Measurements from ENCODE around the gene RPS6KA3.
"Not testable (repeated sequence)": the region's sequence is repeated elsewhere in the genome, so short reads cannot be mapped to it uniquely, and the experiment has no call there.

RPS6KA3 gene

DNA sequence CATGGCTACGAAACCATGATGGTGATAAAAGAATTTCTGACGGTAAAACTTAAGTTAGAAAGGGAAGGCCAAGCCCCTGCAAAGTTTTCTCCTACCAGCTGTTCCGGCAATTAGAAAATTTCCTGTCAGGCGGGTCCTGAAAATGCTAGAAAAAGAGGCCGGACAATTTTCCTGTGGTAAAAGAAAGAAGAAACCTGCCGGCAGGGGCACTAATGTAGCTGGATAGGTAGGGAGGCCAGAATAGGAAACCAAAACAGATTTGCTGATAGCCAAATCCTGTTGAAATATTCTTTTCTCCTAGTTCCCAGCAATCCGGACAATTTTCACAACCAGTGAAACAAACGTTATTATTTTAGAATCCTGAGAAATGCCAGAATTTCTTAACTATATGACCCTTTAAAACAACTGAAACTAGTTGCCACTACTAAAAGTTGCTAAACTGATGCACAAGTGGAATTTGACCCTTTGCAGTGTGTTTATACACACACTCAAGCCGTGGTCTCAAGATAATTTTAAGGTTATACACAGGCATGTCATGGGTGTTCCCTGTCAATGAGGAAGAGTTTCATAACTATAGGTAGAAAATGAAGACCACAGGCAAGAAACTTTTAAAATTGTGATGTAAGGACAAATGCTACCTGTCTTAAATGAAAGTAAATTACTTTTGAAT is 47.7 kb downstream of the RPS6KA3 start:
- no peak for DNase-seq (ENCODE audit: low read depth in 2 of 2)

DNA sequence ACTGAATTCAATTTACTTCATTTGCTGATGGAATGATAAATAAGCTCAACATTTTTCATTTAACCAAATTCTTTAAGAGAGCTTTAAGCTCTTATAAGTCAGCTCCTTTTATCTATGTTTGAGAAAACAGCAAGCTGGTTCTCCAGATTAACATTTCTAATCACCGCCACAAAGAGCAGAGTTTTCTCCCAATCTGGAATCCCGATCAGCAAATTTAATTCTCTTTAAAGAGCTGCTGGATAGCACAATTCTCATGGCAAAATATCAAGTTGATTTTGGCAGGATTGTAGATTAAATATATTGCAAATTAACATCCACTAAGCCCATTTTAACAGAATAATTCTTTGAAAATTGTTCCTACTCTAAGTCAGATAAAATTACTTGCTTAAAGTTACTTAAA is 48.8 kb downstream of the RPS6KA3 start:
- no peak for DNase-seq (ENCODE audit: low read depth in 2 of 2)

DNA sequence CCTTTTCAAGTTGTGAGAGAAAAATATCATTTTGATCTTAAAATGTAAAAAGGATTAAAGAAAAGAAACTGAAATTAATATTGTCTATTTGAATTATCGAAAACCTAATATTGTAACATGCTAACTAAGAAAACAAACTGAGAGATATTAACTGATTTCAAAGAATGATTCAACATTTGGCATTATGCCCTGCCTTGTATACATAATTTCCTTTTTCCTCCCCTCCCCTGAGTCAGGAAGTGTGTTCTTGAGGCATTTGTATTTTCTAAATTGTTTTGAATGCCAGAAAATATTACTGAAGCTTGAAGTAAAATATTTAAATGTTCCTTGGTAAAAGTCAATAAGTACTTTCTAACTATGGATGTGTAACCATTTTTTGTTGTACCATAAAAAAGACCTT is 49.4 kb downstream of the RPS6KA3 start:
- no peak for DNase-seq (ENCODE audit: low read depth in 2 of 2)

DNA sequence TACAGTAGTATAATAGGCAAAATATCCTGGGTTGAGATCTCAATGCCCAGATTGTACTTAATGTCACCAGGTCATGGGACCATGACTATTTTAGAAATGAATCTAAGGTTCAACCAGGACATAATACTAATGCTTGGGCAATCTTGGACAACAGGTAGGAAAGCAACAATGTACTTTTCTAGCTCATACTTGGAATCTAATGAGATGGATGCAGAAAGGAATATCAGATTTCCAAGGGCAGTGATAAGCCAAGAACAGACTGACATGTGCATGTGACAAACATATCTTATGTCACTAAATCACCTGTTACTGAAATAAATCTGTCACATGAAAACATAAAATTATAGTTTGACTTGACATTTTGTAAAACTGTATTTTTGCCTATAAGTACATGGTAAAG is 51.1 kb downstream of the RPS6KA3 start:
- no peak for DNase-seq (ENCODE audit: low read depth in 2 of 2)

DNA sequence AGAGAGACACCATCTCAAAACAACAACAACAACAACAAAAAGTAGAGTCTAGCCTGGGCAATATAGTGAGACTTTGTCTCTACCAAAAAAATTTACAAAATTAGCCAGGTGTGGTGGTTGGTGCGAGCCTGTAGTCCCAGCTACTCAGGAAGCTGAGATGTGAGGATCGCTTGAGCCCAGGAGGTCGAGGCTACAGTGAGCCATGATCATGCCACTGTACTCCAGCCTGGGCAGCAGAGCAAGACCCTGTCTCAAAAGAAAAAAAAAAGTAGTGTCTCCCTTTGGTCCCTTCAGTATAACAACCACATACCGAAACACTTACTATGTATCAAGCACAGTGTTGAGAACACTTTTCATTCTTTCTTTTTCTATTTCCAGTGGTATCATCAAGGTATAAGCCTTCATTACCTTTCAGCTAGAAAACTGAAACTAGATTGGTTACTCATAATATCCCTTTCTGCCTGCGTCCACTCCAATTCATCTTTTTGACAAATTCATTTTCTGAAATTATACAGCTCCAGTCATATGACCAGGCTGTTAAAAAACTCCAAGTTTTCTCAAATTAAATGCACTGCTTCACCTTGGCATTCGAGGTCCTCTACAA is 54.1 kb downstream of the RPS6KA3 start:
- DNase-seq (ENCODE audit: low read depth in 2 of 2): no peak

DNA sequence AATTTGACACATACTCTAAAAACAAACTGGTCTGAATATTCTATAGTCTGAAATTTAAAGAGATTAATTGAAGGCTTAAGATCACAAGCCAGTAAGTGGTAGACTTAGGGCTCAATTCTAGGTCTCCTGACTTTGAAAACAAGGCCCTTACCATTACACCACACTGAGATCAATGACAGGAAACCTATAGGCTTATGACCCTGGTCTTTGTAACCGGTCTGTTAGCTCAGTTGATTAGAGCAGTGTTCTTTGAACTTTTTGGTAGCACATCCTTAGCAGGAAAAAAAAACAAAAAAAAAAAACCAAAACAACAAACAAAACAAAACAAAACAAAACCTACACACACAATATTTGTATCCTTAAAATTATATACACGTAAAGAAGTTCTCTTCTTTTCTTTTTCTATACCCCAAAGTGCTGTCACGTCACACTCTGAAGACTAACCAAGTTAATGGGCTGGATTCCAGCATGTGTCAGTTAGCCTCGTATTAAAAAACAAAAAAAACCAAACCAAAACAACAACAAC is 55.4 kb downstream of the RPS6KA3 start:
- DNase-seq (ENCODE audit: low read depth in 2 of 2): no peak

DNA sequence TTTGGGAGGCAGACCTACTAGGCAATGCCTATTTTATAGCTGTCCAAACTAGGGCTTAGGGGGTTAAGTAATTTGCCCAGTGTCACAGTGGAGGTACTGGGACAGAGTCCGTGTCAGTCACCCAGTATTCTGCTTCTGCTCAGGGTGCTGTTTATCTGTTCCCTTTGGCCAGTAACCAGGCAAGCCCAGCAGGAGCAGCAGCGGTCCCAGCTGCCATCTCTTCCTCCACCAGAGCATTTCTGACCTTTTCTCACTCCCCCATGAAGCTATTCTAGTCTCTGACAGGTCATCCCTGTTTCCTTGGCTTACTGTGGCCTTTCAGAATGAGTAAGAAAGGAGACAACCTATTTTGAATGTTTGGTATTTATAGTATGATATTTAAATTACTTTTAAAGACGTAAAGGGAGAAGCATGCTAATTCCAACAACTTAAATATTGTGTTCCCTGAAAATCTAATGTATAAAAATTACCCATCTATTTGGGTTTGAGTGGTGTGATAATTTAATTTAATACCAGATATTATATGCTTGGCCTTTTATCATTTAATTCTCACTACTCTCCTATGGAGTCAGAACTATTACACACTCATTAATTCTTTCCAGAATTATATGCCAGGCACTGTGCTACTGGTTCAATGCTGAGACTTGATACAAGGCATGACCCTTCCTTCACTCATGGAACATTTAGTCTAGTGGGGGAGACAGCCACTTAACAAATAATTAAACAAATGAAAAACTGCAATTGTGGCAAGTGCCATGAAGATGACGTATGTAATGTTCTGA is 60.6 kb downstream of the RPS6KA3 start:
- DNase-seq (ENCODE audit: low read depth in 2 of 2): no peak

DNA sequence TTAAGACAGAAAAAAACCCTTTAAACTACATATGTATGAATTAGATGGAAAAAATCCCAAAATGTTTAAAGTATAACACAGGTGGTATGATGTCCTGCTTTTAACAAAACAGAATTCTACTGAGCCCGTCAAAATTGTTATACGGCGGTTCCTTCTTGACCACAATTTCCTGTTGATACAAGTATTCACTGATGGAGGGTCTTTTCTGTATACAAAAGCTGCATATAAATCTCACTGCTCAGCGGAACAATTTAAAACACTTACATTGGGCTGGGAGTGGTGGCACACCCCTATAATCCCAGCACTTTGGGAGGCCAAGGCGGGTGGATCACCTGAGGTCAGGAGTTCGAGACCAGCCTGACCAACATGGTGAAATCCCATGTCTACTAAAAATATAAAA is 62.4 kb downstream of the RPS6KA3 start:
- DNase-seq (ENCODE audit: low read depth in 2 of 2): no peak

DNA sequence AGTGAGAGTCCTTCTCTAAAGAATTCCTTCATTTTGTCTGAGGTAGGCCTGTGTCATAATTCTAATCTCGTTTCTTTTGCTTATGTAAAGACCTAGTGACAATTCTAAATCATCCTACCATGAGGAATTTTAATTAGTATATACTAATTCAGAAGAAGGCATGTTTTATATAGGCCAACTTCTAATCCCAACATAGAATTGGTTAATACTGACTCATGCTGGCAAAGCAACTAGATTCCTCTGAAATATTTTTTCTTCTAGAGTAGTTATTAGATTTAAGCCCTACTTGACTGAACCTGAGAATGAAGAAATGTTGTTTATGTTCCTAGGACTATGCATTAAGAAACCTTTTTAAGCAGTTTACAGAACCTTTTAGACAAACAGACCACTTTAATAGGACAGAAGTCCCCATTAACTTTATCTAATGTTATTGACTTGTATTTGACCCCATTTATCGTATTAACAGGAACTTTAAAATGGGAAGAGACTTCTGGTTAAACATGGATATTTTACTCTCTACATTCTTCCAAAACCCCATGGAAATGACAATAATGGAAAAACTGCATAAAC is 69.0 kb downstream of the RPS6KA3 start:
- DNase-seq (ENCODE audit: low read depth in 2 of 2): no peak

DNA sequence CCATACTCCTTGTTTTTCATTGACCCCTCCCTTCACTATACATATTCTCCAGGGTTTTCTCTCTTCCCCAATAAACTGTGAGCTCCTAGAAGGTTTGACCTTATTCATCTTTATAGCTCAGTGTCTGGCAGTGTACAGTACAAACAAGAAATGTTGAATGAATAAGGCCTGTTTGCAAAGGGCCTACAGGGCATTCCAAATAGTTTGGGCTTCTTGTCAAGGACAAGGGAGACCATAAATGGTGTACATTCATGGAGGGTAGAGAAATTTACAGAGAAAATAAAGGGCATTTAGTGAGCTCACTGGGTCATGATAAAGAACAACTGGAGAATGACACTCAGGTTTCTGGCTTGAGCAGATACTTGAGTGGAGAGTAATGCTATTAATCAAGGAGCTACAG is 77.5 kb downstream of the RPS6KA3 start:
- no peak for DNase-seq (ENCODE audit: low read depth in 2 of 2)

DNA sequence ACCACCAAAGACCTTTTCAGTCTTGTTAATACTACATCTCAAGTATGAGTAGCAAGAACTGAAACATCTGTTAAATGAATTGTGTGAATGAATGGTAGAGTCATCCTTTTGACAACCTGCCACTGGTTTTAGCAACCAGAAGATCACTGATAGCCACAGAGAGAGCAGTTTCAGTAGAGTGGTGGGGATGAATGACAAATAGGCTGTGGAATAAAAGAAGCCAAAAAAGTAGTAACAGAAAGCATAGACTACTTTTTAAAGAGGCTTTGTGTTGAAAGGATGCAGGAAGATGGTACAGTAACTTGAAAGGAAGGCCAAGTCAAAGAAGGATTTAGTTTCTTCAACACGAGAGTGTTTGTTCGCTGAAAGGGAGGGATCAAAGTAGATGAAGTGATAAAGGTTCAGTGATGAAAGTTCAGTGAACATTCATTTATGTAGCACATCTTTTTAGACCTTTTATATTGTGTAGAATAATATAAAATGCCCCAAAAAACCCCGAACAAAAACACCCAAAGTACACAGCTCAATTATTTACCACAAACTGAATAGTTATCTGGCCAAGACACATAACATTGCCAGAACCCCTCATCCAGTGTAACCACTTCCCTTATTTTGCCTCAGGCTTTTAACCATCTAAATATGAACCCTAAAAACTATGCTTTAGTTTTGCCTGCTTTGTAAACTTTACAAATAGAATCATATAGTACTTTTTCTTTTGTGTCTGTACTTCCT is 84.9 kb downstream of the RPS6KA3 start:
- DNase-seq (ENCODE audit: low read depth in 2 of 2): no peak

DNA sequence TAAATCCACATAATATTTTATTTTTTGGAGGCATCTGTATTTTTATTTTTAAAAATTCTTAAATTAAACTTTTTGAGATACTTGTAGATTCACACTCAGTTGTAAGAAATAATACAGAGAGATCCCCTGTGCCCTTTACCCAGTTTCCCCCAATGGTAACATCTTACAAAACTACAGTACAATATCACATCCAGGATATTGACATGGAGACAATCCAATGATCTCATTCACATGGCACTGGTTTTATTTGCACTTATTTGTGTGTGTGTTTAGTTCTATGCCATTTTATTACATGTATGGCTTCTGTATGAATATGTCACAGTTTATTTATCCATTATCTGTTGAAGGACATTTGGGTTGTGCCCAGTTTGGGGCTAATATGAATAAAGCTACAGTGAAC is 89.6 kb downstream of the RPS6KA3 start:
- no peak for DNase-seq (ENCODE audit: low read depth in 2 of 2)

DNA sequence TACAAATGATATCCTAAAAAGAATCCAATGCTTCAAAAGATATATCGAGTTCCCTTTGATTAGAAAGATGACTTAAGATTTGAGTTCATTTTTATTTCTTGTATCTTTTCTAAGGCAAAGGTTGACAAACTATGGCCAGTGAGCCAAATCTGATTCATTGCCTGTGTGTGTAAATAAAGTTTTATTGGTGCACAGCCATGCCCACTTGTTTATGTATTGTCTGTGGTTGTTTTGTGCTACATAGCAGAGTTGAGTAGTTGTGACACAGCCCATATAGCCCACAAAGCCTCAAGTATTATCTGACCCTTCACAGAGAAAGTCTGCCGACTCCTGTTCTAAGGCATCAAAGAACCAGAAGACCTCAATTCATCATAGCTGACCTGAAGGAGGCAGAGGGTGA is 92.9 kb downstream of the RPS6KA3 start:
- no peak for DNase-seq (ENCODE audit: low read depth in 2 of 2)

DNA sequence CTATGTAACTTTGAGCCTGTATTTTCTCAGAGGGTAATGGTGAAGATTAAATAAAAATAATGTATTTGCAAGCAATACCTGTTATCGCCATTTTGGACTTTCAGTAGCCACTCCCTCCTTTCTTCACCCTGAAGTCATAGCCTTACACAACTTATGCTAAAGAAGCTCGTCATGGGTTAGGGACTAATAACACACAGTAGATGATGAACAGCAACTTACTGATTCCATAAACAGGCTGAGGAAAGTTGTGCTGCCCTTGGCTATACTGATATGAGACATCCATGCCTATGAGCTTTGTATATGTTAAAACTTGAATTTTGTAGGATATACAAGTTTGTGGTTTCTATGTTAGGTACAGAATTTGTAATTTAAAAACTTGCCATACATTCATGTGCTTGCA is 93.4 kb downstream of the RPS6KA3 start:
- DNase-seq (ENCODE audit: low read depth in 2 of 2): no peak

DNA sequence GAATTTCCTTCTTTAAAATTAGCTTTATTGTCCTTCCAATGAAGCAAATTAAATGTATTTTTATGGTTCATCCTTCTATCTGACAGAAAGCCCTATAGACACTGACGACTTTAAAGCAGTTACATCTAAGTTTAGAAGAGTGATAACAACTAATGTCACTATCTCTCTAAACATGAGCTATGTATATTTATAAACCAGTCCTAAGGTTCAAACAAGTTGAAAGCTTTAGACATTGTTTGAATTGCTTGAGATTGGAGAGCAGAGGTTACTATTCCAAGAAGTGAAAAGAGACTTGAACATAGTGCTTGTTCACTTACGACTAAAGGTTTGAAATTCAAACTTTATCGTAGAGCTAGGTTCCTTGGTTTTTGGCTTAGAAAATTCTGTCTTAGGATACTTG is 94.8 kb downstream of the RPS6KA3 start:
- DNase-seq (ENCODE audit: low read depth in 2 of 2): no peak

DNA sequence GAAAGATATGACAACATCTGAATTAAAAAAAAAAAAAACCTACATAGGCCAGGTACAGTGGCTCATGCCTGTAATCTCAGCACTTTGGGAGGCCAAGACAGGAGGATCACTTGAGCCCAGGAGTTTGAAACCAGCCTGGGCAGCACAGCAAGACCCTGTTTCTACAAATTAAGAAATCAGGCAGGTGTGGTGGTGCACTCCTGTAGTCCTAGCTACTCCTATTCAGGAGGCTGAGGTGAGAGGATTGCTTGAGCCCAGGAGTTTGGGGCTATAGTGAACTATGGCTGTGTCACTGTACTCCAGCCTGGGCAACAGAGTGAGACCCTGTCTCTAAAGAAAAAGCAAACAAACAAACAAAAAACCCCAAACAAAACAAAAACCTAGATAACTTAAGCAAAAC is 104.2 kb downstream of the RPS6KA3 start:
- not testable (repeated sequence) for DNase-seq (ENCODE audit: low read depth in 2 of 2)

DNA sequence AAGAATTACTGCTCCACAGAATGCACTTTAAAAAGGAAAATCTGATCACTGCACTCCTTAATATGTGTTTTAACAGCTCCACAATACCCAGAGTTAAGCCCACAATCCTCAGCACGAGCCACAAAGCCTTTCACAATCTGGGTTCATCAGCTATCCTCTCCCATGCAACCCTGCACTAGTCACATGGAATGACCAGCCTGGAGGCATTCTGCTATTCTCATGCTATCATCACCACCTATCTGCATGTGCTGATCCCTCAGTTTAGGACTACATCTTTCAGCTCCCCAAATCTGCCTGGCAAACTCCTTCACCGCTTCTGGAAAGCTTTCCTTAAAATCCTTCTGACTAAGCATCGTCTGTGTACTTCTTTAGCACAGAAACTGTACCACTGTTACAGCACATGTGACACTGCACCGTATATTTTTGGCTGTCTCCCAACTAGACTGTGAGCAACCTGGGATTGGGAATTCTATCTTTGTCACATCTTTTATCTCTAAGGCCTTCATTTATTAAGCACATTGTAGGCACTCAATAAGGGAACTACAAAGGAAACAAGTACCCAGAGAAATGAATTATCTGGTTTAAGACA is 106.8 kb downstream of the RPS6KA3 start:
- no peak for DNase-seq (ENCODE audit: low read depth in 2 of 2)

DNA sequence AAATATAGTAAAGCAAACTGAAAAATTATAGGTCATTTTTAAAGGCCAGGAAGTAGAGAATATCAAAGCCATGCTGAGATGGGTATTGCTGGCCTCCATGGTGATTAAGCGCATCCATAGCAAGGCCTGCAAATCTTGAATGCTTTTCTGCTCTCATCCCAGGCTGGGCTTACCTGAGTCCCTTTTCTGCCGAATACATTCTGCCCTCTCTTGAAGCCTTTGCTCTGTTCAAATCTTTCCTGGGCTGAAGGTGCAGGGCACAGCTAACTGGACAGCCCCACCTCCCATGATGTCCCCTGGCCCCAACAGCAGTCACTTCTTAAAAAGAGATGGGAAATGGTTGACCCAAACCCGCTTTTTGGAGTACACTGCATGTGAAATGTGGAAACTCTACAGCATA is 115.0 kb downstream of the RPS6KA3 start:
- no peak for DNase-seq (ENCODE audit: low read depth in 2 of 2)

DNA sequence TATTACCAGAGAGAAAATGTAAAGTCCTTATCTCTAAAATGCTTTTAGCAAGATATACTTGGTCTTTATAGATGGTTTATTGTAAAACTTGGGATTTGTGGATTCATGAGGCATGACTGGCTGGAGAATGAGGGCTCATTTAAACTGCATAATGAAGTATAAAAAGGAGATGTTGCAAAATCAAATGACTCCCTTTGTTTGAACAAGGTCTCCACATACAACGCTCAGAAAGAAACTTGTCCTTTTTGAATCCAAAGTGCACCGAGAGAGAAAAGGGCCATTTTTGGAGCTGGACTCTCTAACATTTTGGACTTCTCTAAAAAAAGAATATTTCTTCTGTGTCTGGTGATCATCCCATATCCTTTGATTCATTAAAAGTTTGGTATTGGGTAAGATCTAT is 117.4 kb downstream of the RPS6KA3 start:
- DNase-seq (ENCODE audit: low read depth in 2 of 2): no peak

DNA sequence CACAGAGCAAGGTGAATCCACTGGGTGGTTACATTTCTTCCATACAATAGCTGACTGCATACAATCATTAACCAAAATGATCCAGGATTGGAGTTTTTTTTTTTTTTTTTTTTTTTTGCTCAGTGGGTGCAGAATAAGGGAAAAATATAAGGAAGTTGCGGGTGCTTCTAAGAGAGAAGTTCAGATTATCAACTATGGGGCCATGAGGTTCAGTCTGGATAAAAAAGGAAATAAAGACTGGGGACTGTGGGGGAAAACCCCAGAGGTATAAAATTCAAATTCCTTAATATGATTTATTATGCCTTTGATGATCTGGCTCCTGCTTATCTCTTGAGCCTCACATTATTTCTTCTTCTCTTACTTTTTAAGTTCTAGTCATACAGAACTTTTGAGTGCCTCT is 119.1 kb downstream of the RPS6KA3 start:
- no peak for DNase-seq (ENCODE audit: low read depth in 2 of 2)

DNA sequence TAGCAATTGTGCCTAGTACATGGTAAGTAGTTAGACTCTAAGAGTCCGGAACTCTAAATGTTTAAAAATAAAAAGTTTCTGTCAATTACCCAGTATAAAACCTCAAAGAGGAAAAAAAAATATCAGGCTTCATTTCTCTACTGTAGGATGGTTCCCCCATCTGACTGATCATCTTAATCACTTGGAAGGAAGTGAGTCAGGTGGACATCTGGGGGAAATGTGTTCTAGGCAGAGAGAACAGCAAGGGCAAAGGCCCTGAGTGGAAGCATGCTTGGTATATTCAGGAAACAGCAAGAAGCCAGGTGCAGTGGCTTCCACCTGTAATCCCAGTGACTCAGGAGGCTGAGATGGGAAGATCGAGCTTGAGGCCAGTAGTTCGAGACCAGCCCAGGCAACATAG is 122.2 kb downstream of the RPS6KA3 start:
- no peak for DNase-seq (ENCODE audit: low read depth in 2 of 2)

DNA sequence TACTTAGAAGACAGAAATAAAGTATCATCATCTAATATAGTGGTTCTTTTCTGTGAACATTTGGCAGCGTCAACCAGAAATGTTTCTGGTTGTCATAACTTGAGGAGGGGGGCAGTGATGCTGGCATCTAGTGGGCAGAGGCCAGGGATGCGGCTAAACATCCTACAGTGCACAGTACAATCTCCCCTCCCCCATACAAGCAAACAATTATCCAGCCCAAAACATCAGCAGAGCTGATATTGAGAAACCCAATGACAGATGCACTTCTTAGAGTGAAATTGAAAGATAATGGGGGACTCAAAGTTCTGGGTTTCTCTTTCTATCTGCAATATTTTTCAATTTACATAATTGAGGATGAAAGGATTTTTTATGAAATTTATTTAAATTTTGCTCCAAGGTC is 123.1 kb downstream of the RPS6KA3 start:
- DNase-seq (ENCODE audit: low read depth in 2 of 2): no peak

Measured in stimulated activated CD8-positive, alpha-beta memory T cell treated with anti-CD3 and anti-CD28 coated beads, Interleukin-7, amount 100 ng/mL, for 1 hour (primary cell).